HUDEP-2 (cell line): ENCODE measurements around the gene HBA2.
"Not testable (repeated sequence)": the region's sequence is repeated elsewhere in the genome, so short reads cannot be mapped to it uniquely, and the experiment has no call there.

Experiments
- DNase-seq, 76 experiments: peaks; one replicate each; lab custom pipeline; 2025; ENCODE audit not compliant: unreplicated experiment in 76 of 76; lab: John Stamatoyannopoulos, UW

The HBA2 gene

DNA sequence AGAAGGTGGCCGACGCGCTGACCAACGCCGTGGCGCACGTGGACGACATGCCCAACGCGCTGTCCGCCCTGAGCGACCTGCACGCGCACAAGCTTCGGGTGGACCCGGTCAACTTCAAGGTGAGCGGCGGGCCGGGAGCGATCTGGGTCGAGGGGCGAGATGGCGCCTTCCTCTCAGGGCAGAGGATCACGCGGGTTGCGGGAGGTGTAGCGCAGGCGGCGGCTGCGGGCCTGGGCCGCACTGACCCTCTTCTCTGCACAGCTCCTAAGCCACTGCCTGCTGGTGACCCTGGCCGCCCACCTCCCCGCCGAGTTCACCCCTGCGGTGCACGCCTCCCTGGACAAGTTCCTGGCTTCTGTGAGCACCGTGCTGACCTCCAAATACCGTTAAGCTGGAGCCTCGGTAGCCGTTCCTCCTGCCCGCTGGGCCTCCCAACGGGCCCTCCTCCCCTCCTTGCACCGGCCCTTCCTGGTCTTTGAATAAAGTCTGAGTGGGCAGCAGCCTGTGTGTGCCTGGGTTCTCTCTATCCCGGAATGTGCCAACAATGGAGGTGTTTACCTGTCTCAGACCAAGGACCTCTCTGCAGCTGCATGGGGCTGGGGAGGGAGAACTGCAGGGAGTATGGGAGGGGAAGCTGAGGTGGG, 657 bp downstream of the HBA2 start:
- peak in 8 of 76 experiments; percentile 20 to 68 (median 32) for DNase-seq

- peak in 61 of 76 experiments; percentile 26 to 96 (median 61) for DNase-seq
These were observed 1.5 kb downstream of the HBA2 start for GRCh38 chr16:173928-174769.

- peak in 52 of 76 experiments; percentile 13 to 85 (median 54) for DNase-seq
These were observed 2.6 kb downstream of the HBA2 start for GRCh38 chr16:175011-175949.

GRCh38 chr16:176006-176405, 3.3 kb downstream of the HBA2 start:
- DNase-seq = not testable (repeated sequence)

DNA sequence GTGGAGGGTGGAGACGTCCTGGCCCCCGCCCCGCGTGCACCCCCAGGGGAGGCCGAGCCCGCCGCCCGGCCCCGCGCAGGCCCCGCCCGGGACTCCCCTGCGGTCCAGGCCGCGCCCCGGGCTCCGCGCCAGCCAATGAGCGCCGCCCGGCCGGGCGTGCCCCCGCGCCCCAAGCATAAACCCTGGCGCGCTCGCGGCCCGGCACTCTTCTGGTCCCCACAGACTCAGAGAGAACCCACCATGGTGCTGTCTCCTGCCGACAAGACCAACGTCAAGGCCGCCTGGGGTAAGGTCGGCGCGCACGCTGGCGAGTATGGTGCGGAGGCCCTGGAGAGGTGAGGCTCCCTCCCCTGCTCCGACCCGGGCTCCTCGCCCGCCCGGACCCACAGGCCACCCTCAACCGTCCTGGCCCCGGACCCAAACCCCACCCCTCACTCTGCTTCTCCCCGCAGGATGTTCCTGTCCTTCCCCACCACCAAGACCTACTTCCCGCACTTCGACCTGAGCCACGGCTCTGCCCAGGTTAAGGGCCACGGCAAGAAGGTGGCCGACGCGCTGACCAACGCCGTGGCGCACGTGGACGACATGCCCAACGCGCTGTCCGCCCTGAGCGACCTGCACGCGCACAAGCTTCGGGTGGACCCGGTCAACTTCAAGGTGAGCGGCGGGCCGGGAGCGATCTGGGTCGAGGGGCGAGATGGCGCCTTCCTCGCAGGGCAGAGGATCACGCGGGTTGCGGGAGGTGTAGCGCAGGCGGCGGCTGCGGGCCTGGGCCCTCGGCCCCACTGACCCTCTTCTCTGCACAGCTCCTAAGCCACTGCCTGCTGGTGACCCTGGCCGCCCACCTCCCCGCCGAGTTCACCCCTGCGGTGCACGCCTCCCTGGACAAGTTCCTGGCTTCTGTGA, 4.1 kb downstream of the HBA2 start, which contains the start of gene HBA1:
HBA1 (plus strand) TSS at position 204 of the 906 bp plus-strand sequence; CDS start at position 241, 37 bp downstream.
- DNase-seq = peak in 2 of 76 experiments; percentile 34 to 70

GRCh38 chr16:177394-177822, 4.7 kb downstream of the HBA2 start:
- peak in 37 of 76 experiments; percentile 15 to 82 (median 47) for DNase-seq

DNA sequence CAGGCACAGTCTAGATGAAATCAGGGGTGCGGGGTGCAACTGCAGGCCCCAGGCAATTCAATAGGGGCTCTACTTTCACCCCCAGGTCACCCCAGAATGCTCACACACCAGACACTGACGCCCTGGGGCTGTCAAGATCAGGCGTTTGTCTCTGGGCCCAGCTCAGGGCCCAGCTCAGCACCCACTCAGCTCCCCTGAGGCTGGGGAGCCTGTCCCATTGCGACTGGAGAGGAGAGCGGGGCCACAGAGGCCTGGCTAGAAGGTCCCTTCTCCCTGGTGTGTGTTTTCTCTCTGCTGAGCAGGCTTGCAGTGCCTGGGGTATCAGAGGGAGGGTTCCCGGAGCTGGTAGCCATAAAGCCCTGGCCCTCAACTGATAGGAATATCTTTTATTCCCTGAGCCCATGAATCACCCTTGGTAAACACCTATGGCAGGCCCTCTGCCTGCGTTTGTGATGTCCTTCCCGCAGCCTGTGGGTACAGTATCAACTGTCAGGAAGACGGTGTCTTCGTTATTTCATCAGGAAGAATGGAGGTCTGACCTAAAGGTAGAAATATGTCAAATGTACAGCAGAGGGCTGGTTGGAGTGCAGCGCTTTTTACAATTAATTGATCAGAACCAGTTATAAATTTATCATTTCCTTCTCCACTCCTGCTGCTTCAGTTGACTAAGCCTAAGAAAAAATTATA, 5.4 kb downstream of the HBA2 start:
- DNase-seq = peak in 64 of 76 experiments; percentile 31 to 96 (median 62)

DNA sequence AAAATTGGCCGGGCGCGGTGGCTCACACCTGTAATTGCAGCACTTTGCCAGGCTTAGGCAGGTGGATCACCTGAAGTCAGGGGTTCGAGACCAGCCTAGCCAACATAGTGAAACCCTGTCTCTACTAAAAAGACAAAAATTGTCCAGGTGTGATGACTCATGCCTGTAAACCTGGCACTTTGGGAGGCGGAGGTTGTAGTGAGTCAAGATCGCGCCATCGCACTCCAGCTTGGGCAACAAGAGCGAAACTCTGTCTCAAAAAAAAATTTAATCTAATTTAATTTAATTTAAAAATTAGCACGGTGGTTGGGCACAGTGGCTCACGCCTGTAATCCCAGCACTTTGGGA, 6.0 kb downstream of the HBA2 start:
- DNase-seq = peak in 49 of 76 experiments; percentile 26 to 96 (median 61)

DNA sequence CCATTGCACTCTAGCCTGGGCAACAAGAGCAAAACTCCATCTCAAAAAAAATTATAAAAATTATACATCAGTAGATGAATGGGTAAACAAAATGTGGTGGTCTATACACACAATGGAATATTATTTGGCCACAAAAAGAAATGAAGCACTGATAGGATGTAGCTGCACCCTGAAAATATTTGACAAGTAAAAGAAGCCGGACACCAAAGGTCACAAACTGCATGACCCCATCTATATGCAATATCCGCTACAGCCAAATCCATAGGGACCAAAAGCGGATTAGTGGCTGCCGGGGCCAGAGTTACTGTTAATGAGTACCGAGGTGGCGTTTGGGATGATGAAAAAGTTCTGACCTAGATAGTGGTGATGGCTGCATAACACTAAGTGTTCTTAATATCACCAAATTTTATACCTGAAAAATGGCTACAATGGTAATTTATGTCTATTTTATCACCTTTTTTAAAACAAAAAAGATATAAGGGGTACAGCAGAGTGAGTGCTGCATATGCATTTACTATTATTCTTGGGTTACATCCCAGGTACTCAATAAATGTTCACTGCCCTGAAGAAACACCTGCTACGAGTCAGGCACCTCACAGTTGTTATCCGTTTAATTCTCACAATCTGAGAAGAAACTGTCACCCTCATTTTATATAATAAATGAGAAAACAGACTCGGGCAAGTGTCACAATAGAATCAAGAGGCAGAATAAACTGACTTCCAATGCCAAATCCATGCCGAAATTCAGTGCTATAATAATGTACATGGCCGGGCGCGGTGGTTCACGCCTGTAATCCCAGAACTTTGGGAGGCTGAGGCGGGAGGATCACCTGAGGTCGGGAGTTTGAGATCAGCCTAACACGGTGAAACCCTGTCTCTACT, 6.8 kb downstream of the HBA2 start:
- peak in 39 of 76 experiments; percentile 7 to 76 (median 48) for DNase-seq

DNA sequence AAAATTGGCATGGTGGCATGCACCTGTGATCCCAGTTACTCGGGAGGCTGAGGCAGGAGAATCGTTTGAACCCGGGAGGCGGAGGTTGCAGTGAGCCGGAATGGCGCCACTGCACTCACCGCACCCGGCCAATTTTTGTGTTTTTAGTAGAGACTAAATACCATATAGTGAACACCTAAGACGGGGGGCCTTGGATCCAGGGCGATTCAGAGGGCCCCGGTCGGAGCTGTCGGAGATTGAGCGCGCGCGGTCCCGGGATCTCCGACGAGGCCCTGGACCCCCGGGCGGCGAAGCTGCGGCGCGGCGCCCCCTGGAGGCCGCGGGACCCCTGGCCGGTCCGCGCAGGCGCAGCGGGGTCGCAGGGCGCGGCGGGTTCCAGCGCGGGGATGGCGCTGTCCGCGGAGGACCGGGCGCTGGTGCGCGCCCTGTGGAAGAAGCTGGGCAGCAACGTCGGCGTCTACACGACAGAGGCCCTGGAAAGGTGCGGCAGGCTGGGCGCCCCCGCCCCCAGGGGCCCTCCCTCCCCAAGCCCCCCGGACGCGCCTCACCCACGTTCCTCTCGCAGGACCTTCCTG, 7.5 kb downstream of the HBA2 start, which contains the start of gene HBQ1:
HBQ1 (plus strand) TSS at position 359 of the 575 bp plus-strand sequence; CDS start at position 387, 28 bp downstream.
- peak in 61 of 76 experiments; percentile 17 to 82 (median 60) for DNase-seq

- peak in 70 of 76 experiments; percentile 17 to 90 (median 79) for DNase-seq
These were observed 8.2 kb downstream of the HBA2 start for GRCh38 chr16:180681-181564.

DNA sequence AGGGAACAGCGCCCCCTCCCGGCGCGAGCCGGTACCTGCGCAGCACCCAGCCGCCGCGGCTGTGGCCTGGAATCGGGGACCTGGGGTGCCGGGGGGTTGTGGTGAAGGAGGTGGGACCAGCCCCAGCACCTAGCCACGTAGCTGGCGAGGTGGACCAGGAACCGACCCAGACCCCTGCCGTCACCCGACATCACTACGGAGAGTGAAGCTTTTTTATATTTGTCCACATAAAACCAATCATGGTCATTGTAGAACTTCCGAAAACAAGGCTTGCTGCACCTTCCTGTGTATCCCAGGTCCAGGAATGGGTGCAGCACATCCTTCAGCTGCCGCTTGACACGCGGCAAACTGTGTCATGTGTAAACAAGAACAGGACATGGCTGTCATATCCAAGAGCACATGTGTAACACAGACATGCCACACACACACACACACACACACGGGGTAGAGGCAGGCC, 8.9 kb downstream of the HBA2 start:
- DNase-seq = peak in 4 of 76 experiments; percentile 25 to 54 (median 42)

GRCh38 chr16:183005-183404, 10.3 kb downstream of the HBA2 start:
- no peak for DNase-seq

DNA sequence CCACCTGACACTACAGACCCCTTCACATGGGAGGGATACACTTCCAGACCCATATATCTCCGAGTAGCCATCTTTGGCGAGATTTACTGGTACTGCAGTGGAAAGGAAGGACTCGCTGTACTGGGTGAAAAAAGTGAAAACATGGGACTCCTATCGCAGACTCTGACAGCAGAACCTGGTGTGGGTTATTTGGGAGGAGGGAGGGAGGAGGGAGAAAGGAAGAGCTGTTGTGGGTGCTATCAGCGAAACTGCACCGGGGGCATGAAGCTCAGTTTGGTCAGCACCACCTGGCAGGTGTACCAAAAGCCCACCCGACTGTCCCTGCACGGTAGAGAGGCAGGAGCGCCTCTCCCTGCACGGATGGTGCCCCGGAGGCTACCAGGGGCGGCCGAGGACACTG, 12.5 kb downstream of the HBA2 start:
- DNase-seq = no peak

DNA sequence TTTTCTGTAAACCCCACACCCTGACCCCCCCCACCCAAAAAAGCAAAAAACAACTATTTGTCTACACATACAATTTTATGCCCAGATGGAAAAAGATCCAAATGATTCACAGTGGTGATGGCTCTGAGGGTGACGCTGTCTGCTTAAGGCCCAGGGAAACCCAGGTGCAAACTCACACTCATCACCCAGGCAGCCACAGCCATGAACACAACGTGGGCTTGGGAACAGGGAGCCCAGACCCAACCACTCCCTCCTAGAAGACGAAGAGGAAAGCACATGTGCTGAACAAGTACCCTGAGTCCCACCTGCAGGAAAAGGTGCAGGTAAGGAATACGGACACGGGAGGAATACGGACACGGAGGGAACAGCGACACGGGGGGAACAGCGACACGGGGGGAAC, 13.0 kb downstream of the HBA2 start:
- DNase-seq = no peak

DNA sequence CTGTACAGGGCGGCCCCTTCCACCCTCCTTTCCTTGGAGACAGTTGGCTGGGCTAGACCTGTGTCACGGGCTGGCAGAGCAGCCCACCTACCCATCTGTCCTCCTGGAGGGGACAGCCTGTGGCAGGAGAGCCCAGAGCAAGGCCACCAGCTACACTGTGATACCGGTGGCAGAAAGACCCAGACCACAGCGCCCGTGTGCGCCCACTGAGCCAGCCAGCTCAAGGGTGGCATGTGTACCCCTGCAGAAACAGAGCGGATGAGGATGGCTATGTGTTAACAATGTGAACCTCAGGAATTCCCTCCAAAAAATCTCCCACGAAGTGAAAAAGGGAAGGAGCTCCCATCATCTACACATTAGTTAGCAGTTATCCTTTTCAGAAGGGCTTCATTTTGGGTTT, 14.7 kb downstream of the HBA2 start:
- DNase-seq = no peak
